ENCODE results near the gene HDGFL3.
"Not testable (repeated sequence)": the region's sequence is repeated elsewhere in the genome, so short reads cannot be mapped to it uniquely, and the experiment has no call there.

Gene HDGFL3

DNA sequence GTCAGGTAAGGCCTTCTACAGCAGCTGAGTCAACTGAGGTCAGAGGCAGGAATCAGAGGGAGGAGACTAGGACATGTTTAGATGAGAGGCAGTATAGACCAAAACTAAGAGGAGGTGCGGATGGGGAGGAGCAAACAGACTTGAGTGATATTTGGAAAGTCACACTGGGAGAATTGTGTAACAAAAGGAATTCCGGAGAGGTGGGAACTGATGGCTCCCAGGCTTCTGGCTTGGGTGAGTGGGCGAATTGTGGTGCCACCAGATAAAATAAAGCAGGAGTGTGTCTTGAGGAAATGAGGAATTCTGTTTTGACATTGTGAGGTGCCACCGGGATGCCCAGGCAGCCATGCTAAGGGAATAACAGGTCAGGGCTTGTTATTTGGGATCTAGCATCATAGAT is 103.5 kb downstream of the HDGFL3 start:
- no peak for DNase-seq (ENCODE audit: low read depth in 1 of 2, low spot score in 1 of 2)

DNA sequence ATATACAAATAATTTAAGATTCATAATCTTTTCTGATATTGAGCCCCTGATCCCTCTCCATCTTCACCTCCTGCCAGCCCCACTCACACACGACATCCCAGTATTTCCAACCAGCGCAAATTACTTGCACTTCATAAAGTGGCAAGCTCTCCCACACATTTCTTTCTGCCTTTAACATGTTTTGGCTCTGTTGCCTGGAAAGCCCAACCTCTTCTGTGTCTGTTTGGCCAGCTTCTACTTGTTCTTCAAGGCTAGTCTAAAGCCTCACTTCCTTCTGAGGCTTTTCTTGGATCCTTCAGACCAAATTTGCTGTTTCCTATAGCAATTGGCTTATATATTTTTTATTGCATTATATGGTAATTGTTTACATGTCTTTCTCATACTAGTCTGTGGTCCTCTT is 105.3 kb downstream of the HDGFL3 start:
- no peak for DNase-seq (ENCODE audit: low read depth in 1 of 2, low spot score in 1 of 2)

DNA sequence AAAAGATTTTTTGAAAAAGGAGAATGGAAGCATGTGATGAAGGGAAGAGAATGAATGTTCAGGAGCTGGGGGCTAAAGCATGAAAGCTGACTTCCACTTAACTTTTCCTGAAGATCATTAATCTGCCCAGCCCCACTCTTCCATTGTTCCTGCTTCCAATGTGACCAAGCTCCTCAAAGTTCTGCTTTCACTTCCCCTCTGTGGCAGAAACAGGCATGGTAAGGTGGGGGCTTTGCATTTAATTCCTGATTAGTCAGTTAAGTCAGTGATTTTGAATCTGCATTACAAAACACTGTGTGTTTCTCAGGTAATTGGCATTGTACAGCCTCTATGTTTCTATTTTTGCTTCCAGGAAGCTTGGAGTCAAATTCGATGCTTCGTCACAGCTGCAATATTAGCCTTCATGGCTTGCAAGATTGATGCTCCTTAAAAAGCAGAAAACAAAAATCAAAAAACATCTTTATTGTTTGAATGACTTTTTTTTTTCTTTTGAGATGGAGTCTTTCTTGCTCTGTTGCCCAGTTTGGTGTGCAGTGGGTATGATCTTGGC is 107.5 kb downstream of the HDGFL3 start:
- DNase-seq (ENCODE audit: low read depth in 1 of 2, low spot score in 1 of 2): no peak

DNA sequence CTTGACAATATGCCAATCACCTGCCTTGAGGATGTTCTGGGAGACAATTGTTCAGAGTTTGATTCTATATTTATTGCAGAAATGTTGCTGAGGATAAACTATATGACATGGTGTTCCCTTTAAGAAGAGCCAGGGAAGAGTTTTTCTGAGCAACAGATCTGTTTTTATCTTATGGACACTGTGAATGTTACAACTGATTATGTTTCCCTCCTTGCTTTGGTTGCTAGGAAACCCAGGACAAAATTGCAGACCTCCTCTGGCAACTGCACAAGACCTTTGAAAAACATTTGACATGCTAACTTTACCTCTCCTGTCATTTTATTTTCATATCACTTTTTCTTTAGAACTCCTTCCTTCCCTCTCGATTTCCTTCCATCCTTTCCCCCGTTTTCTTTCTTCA is 108.3 kb downstream of the HDGFL3 start:
- DNase-seq (ENCODE audit: low read depth in 1 of 2, low spot score in 1 of 2): no peak

DNA sequence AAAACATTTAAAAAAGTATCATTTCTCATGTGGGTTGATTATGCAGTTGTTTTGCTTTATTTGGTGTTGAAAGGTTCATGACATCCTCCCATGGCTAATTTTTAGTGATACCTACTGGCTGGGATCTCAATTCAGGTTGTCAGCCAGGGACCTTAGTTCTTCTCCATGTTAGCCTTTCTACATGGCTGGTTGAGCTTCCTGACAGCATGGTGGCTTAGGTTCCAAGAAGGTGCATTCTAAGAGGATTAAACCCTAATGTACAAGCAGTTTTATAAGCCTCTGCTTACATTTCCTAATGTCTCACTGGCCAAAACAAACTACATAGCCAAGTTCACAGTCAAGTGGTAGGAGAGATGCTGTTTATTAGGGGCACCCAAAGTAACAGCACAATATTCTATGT is 109.5 kb downstream of the HDGFL3 start:
- no peak for DNase-seq (ENCODE audit: low read depth in 1 of 2, low spot score in 1 of 2)

DNA sequence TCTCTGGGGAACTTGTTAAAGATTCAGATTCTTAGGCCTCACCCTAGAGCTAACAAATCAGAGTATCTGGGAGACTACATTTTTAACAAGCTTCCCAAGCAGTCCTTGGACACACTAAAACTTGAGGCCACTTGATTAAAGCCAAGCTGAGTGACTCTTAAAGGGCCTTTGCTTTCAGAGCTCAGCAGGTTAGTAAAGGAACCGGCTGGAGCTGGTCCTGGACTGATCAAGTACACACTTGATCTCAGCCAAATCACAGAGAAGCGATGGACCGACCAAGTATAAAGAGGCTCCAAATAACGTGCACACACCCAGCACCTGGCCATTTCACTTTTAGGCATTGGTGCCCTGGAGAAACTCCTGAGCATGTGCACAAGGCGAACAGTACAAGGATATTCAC is 113.0 kb downstream of the HDGFL3 start:
- no peak for DNase-seq (ENCODE audit: low read depth in 1 of 2, low spot score in 1 of 2)

DNA sequence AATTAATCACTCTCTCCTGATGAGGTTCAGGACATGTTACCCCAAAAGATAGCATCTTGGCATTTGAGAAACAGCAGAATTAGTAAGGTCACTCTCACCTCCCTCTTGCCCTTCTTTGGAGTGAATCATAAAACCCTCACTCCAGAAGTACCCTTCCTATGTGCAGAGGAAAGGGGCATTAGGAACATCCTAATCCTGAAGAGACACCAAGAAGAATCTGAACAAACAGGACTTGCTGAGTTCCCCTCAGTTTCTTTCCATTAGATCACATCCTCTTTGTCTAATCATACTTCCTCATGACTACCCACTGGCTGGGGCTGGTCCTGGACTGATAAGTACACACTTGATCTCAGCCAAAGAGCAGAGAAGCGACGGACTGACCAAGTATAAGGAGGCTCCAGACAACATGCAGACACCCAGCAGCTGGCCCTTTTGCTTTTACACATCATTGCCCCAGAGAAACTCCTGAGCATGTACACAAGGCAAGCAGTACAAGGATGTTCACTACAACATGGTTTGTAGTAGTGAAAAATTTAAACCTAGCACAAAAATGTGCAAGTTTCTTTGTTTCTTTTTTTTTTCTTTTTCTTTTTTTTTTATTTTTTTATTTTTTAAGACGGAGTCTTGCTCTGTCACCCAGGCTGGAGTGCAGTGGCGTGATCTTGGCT is 115.2 kb downstream of the HDGFL3 start:
- no peak for DNase-seq (ENCODE audit: low read depth in 1 of 2, low spot score in 1 of 2)

DNA sequence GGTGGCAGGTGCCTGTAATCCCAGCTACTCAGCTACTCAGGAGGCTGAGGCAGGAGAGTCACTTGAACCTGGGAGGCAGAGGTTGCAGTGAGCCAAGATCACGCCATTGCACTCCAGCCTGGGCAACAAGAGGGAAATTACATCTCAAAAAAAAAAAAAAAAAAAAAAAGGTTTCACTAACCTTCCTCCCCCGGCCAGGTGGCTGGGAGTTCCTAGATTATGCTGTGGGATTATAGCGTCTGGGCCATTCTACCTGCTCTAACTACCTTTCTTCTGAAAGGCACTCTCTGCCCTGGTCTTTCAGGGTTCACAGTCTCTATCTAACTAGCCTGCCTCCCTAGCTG is 115.7 kb downstream of the HDGFL3 start:
- DNase-seq (ENCODE audit: low read depth in 1 of 2, low spot score in 1 of 2): not testable (repeated sequence)

DNA sequence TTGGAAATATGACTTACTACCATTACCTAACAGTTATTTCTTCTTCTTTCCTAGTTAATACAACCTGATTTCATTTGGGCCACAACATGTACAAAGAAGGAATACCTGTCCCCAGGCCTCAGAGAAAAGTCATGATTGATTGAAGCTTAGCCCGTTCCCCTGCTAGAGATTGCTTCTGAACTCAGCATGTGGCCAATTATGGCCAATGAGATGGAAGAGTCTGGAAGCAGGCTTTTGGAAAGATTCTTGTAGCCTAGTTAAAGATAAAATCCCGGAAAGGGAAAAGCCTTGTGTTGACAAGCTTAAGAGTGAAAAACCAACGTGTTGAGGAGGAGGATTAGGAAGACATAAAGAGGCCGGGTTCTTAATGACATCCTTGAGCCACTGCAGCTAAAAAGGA is 117.2 kb downstream of the HDGFL3 start:
- no peak for DNase-seq (ENCODE audit: low read depth in 1 of 2, low spot score in 1 of 2)

DNA sequence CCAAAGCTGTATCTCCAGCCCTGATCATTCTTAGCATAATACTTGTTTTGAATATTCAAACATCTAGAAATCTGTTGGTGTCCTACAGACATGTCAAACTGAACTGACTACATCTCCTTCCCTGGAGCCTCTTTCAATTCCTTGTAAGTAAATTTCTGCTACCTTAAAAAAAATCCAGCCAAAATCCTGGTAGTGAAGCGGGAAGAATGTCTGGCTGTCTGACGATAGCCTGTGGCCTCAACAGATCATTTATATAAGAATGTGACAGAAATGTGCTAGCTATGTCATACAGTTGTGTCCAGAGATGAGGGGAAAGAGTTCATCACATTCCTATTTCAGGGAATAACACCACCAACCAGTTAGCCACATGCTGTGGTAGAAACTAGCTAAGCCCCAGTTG is 118.7 kb downstream of the HDGFL3 start:
- no peak for DNase-seq (ENCODE audit: low read depth in 1 of 2, low spot score in 1 of 2)

DNA sequence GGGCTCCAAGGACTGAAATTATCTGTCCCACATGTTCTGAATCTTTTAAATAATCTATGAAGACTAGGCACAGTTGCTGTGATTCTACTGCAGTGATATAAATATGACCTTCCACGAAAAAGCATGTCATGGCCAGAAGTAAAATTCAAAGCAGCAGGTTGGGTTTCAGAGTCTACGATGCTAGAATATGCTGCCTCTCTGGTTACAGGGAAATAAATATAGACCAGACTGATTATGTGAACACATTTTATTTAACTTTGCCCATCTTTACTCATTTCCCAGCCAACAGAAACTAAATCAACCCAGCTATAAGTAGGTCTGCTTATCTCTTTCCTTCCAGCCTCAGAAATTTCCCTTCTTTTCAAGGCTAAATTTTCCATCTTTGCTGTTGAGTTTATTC is 120.0 kb downstream of the HDGFL3 start:
- no peak for DNase-seq (ENCODE audit: low read depth in 1 of 2, low spot score in 1 of 2)

DNA sequence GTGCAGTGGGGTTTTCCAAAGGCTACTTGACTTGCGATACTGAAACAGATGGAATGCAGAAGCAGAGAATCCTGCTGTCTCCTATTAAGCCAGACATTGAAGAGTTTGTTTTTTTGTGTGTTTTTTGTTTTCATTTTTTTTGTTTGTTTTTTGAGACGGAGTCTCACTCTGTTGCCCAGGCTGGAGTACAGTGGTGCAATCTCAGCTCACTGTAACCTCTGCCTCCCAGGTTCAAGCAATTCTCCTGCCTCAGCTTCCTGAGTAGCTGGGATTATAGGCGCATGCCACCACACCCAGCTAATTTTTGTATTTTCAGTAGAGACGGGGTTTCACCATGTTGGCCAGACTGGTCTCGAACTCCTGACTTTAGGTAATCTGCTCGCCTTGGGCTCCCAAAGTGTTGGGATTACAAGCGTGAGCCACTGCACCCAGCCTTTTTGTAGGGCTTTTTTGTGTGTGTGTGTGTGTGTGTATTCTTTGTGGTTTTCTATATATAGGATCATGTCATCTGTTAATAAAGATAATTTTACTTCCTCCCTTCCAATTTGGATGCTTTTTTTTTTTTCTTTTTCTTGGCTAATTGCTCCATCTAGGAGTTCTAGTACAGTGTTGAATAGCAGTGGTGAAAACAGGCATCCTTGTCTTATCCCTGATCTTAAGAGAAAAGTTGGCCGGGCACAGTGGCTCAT is 121.6 kb downstream of the HDGFL3 start:
- DNase-seq (ENCODE audit: low read depth in 1 of 2, low spot score in 1 of 2): not testable (repeated sequence)

DNA sequence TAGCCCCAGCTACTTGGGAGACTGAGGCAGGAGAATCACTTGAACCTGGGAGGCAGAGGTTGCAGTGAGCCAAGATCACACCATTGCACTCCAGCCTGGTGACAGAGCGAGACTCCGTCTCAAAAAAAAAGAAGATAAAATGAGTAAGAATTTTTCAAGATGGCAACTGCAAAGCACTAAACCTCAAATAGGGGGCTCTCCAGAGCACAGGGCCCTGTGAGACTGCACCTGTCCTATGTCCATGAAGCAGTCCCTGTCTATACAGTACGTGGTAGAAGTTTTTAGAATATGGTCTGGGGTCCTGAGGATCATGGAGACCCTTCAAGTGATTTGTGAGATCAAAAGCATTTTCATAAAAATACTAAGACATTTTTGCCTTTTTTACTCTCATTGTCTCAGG is 122.2 kb downstream of the HDGFL3 start:
- not testable (repeated sequence) for DNase-seq (ENCODE audit: low read depth in 1 of 2, low spot score in 1 of 2)

DNA sequence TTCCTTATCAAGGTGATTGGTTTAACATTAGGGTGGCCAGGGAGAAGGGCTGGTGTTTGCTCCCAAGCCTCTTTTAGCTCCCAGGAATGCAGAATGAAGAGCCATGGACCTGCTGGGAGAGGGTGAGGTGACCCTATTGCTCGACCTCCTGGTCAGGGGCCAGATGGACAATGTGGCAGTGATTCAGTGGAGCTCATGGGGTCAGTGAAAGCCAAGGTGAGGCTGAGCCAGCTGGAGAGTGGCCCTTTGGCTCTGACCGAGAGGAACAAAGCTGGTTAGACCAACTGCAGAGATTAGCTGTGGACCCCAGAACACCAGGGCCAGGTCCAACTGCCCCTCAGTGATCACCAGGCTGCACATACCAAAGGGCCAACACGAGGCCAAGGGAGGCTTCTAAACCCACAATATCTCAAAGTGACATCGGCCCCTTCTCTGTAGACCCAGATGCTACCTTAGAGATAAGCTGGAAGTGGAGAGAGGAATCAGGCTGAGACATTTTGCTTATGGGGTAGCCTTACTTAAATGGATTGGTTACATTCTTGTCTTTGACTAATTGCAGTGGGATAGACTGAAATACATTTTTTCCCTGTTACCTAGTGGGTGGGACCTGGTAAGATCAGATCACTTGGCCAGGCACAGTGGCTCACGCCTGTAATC is 124.8 kb downstream of the HDGFL3 start:
- DNase-seq (ENCODE audit: low read depth in 1 of 2, low spot score in 1 of 2): no peak

DNA sequence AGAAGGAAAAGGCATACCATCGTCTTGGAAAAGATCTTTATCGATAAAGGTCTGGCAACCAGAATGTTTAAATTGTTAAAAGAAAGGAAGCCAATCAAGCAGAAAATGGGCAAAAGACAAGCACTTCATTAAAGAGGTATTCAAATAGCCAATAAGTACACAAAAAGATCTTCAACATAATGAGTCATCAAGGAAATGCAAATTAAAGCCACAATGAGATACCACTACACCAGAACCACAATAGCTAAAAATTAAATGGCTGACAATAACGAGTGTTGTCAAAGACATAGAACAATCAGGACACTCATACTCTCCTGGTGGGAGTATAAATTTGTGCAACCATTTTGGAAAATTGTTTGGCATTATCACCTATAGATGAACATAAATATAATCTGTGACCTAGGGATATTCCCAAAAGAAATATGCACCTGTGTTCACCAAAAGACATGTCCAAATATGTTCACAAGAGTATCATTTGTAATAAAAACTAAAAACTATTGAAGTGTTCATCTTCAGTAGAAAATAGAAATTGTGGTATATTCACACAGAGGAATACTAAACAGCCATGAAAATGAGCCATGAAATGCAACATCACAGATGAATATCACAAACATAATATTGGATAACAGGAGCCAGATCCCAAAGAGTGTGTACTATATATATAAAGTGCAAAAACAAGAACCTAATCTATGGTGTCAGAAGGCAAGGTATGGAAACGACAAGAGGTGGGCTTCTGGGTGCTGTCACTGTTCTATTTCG is 126.2 kb downstream of the HDGFL3 start:
- no peak for DNase-seq (ENCODE audit: low read depth in 1 of 2, low spot score in 1 of 2)

DNA sequence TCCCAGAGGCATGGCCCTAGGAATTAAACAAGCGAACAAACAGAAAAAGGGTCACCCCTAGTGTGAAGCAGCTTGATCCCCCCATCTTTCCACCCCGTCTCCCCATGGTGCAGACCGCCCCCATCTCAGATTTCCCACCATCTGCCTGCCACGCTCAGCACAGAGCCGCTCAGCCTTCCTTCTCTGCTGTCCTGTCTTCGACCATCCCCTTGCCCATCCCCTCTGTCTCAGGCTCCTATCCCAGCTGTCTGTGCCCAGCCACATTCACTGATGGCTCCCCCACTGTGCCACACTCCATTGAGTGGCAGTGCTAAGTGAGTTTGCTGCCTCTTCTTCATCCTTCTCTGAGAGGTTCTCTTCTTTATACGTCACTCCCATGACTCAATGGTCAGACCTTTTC is 128.9 kb downstream of the HDGFL3 start:
- no peak for DNase-seq (ENCODE audit: low read depth in 1 of 2, low spot score in 1 of 2)

Data from activated T-helper 1 cell treated with anti-CD3 and anti-CD28 coated beads, Interleukin-2, amount 50 U/mL, for 16 hours (primary cell).